SK-N-SH (cell line): Measurements from ENCODE around the gene GPAT2. TPM values are rescaled to one million over a fixed set of nuclear protein-coding genes. Genes with fewer than 3 reads are reported as not detected.
"Not testable (repeated sequence)": the region's sequence is repeated elsewhere in the genome, so short reads cannot be mapped to it uniquely, and the experiment has no call there.

Source experiments
- CTCF ChIA-PET: fragments of 300-600, 350-600 bp; formaldehyde crosslinking; extraction: SDS; loops from one replicate; lab custom pipeline; 2021; lab: Yijun Ruan, JAX
- POLR2A ChIA-PET: fragments of 350-600 bp; sonication (Branson Sonifier 250); formaldehyde crosslinking; extraction: SDS; loops from one replicate; lab custom pipeline; 2020; ENCODE audit warnings: antibody characterized with exemption, inconsistent platforms; lab: Yijun Ruan, JAX
- DNase-seq: peaks from one replicate; pipeline ENCODE4 v3.0.0; 2012
- H2AFZ ChIP-seq: fragments of 200-600 bp; sonication (generic); 2 replicates; pipeline ENCODE4 v1.8.1; 2016; ENCODE audit warnings: antibody characterized with exemption, mild to moderate bottlenecking, low read depth
- H3F3A ChIP-seq: fragments of 200-600 bp; sonication (generic); replicated peaks from 2 replicates; pipeline ENCODE3; 2016; ENCODE audit warnings: antibody characterized with exemption, mild to moderate bottlenecking; ENCODE audit not compliant: insufficient read depth
- H3K27ac ChIP-seq, 2 experiments: fragments of 200-500 bp in 1 of 2; fragments of 200-600 bp in 1 of 2; sonication (Bioruptor generic) in 1 of 2; sonication (generic), shearing (Covaris generic) in 1 of 2; 2 replicates each; pipeline versions ENCODE4 v1.5.1 to v1.6.1; 2014 to 2016; ENCODE audit warnings: low read depth in 2 of 2, inconsistent platforms in 1 of 2, low read length in 1 of 2, mild to moderate bottlenecking in 1 of 2, mixed read lengths in 1 of 2
- H3K27me3 ChIP-seq: fragments of 200-600 bp; sonication (generic), shearing (Covaris generic); 2 replicates; pipeline ENCODE4 v1.6.1; 2016; ENCODE audit warnings: mixed run types; ENCODE audit not compliant: insufficient read depth
- H3K36me3 ChIP-seq, 2 experiments: fragments of 200-500 bp in 1 of 2; fragments of 200-600 bp in 1 of 2; sonication (Bioruptor generic) in 1 of 2; sonication (generic) in 1 of 2; replicated peaks in 1 of 2; 2 replicates each; pipeline versions ENCODE3 to v1.5.1; 2014 to 2016; ENCODE audit warnings: low read length in 1 of 2, mild to moderate bottlenecking in 1 of 2; ENCODE audit not compliant: insufficient read depth in 2 of 2, control insufficient read depth in 1 of 2
- H3K4me1 ChIP-seq, 2 experiments: fragments of 200-500 bp in 1 of 2; fragments of 200-600 bp in 1 of 2; sonication (Bioruptor generic) in 1 of 2; sonication (generic), shearing (Covaris generic) in 1 of 2; 2 replicates each; pipeline versions ENCODE4 v1.5.1 to v1.6.1; 2014 to 2016; ENCODE audit warnings: low read depth in 1 of 2, low read length in 1 of 2, mixed run types in 1 of 2; ENCODE audit not compliant: insufficient read depth in 2 of 2, control insufficient read depth in 1 of 2
- H3K4me2 ChIP-seq: fragments of 200-600 bp; sonication (generic), shearing (Covaris generic); 2 replicates; pipeline ENCODE4 v1.6.1; 2017; ENCODE audit warnings: mixed run types
- H3K4me3 ChIP-seq, 2 experiments: fragments of 200-500 bp in 1 of 2; fragments of 200-600 bp in 1 of 2; sonication (Bioruptor generic) in 1 of 2; sonication (generic), shearing (Covaris generic) in 1 of 2; 2 replicates each; pipeline versions ENCODE4 v1.5.1 to v1.8.1; 2014 to 2016; ENCODE audit warnings: low read depth in 2 of 2, inconsistent platforms in 1 of 2, low read length in 1 of 2, mild to moderate bottlenecking in 1 of 2, mixed read lengths in 1 of 2, moderate library complexity in 1 of 2
- H3K79me2 ChIP-seq: fragments of 200-600 bp; sonication (generic); 2 replicates; pipeline ENCODE4 v1.8.1; 2017; ENCODE audit warnings: mild to moderate bottlenecking; ENCODE audit not compliant: insufficient read depth
- H3K9ac ChIP-seq: fragments of 200-600 bp; sonication (generic); 2 replicates; pipeline ENCODE4 v1.6.1; 2017; ENCODE audit warnings: mixed run types
- H3K9me2 ChIP-seq: fragments of 200-600 bp; sonication (generic); 2 replicates; pipeline ENCODE4 v1.6.1; 2017; ENCODE audit warnings: mixed run types
- H3K9me3 ChIP-seq: fragments of 200-600 bp; sonication (generic); 2 replicates; pipeline ENCODE4 v1.6.1; 2017; ENCODE audit warnings: mixed run types, mild to moderate bottlenecking, moderate library complexity
- H4K20me1 ChIP-seq: fragments of 200-600 bp; sonication (generic); 2 replicates; pipeline ENCODE4 v1.6.1; 2017; ENCODE audit warnings: mild to moderate bottlenecking, mixed run types; ENCODE audit not compliant: insufficient read depth
- RAD21 ChIP-seq: IDR thresholded peaks from 2 replicates; pipeline ENCODE4 v1.6.1; 2012; ENCODE audit warnings: mild to moderate bottlenecking, low read length
- WGBS: methylation state at CpG from one replicate; pipeline ENCODE4 v1.1.6; 2017; ENCODE audit warnings: low lambda C conversion rate; 5-methylcytosine and 5-hydroxymethylcytosine counted together
- polyA plus RNA-seq, 3 experiments: library from polyadenylated mRNA; depleted of rRNA; stranded (reverse); fragments of >200 nt; gene quantifications; 2 replicates each; pipeline ENCODE4 v1.2.3, GENCODE V29; 2012
- TF ChIP-seq, protein P1 (sequence below): fragments of 200-600 bp; sonication (generic); IDR thresholded peaks from 2 replicates; pipeline ENCODE4 v1.6.1; 2017; ENCODE audit warnings: antibody characterized with exemption, mild to moderate bottlenecking, moderate library complexity

GPAT2 gene
- polyA plus RNA-seq, 1 of the 3 experiments (the other 2 are of a cell fraction): not detected

GRCh38 chr2:96064760-96065159 lies 30.0 kb upstream of the GPAT2 start:
- H3K36me3 ChIP-seq, H3K4me2 ChIP-seq, H3K9ac ChIP-seq, H3F3A ChIP-seq, H3K4me1 ChIP-seq, POLR2A ChIA-PET, H3K27me3 ChIP-seq, H3K79me2 ChIP-seq, H3K9me3 ChIP-seq, H3K9me2 ChIP-seq, H2AFZ ChIP-seq, H3K27ac ChIP-seq, H4K20me1 ChIP-seq, DNase-seq, H3K4me3 ChIP-seq: not testable (repeated sequence)
- CTCF ChIA-PET: interaction anchor here (1.0 to 1.7 kb wide), 4 partner anchors 20 to 110 kb away, joined by 3 to 10 read pairs (median 5); no protein-coding TSS in a partner anchor

- DNase-seq, H3K27ac ChIP-seq, H3K9ac ChIP-seq, H3K79me2 ChIP-seq, H3K9me3 ChIP-seq, H4K20me1 ChIP-seq, H3K4me3 ChIP-seq, H3K9me2 ChIP-seq, POLR2A ChIA-PET, H3K4me2 ChIP-seq, CTCF ChIA-PET, H2AFZ ChIP-seq, H3K36me3 ChIP-seq, H3K4me1 ChIP-seq, H3F3A ChIP-seq, H3K27me3 ChIP-seq: not testable (repeated sequence)
- whole genome bisulfite sequencing: 100% methylated on average over 1 of the region's 3 CpGs
Observed at GRCh38 chr2:96064047-96064675, 29.4 kb upstream of the GPAT2 start.

DNA sequence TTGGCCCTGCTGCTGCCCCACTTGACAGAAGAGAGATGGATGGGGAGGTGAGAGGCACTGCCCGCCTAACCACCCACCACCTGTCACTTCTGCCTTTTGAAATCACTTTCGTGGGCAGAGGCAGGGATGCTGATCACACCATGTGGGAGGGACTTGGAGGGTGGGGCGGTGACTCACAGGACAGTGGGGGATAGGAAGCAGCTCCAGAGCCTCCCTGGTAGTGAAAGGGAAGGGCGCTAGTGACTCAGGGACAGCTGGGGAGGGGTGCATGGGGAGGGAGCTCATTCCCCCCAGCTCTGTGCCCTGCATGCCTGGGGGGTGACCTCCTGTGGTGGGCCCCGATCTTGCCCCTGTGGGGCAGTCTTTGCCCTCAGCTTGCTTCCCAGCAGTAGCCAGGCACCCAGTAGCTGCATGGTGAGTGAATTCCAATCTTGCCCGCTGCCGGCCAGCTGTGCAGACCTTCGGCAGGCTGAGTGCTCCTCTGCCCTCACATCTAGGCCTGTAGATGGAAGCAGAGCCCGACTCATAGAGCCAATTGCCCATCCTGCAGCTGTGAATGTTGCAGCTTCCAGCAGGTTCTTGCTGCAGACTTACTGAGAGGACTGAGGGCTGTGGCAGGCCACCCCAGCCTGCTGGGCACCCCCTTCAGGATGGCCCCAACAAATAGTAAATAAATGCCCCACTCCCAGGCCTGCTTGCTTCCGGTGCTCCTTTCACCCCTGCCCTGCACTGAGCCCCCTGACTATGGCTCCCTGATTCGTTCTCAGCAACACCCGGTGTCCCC lies 28.6 kb upstream of the GPAT2 start:
- H3K27me3 ChIP-seq, H3K4me3 ChIP-seq, H3K79me2 ChIP-seq, DNase-seq, H3K9ac ChIP-seq, H3K4me2 ChIP-seq, H3F3A ChIP-seq, H3K4me1 ChIP-seq, H3K27ac ChIP-seq, H2AFZ ChIP-seq, H3K9me2 ChIP-seq, H3K36me3 ChIP-seq, POLR2A ChIA-PET, H3K9me3 ChIP-seq, H4K20me1 ChIP-seq: not testable (repeated sequence)
- 67% methylated on average over 5 of the region's 12 CpGs for WGBS
- CTCF ChIA-PET: interaction anchor here (0.6 kb wide), 1 partner anchor 45 kb away, joined by 3 read pairs; no protein-coding TSS in a partner anchor
- TF ChIP-seq, protein P1, sequence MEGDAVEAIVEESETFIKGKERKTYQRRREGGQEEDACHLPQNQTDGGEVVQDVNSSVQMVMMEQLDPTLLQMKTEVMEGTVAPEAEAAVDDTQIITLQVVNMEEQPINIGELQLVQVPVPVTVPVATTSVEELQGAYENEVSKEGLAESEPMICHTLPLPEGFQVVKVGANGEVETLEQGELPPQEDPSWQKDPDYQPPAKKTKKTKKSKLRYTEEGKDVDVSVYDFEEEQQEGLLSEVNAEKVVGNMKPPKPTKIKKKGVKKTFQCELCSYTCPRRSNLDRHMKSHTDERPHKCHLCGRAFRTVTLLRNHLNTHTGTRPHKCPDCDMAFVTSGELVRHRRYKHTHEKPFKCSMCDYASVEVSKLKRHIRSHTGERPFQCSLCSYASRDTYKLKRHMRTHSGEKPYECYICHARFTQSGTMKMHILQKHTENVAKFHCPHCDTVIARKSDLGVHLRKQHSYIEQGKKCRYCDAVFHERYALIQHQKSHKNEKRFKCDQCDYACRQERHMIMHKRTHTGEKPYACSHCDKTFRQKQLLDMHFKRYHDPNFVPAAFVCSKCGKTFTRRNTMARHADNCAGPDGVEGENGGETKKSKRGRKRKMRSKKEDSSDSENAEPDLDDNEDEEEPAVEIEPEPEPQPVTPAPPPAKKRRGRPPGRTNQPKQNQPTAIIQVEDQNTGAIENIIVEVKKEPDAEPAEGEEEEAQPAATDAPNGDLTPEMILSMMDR: peak; percentile 41
- TF ChIP-seq RAD21: peak; percentile 50

GRCh38 chr2:96062483-96062882 lies 27.8 kb upstream of the GPAT2 start:
- H3K9me3 ChIP-seq, H3F3A ChIP-seq, H3K79me2 ChIP-seq, H3K4me2 ChIP-seq, CTCF ChIA-PET, H3K4me1 ChIP-seq, POLR2A ChIA-PET, DNase-seq, H4K20me1 ChIP-seq, H3K9ac ChIP-seq, H3K4me3 ChIP-seq, H3K27ac ChIP-seq, H2AFZ ChIP-seq, H3K9me2 ChIP-seq, H3K27me3 ChIP-seq, H3K36me3 ChIP-seq: not testable (repeated sequence)
- 62% methylated on average over 3 of the region's 5 CpGs for WGBS

DNA sequence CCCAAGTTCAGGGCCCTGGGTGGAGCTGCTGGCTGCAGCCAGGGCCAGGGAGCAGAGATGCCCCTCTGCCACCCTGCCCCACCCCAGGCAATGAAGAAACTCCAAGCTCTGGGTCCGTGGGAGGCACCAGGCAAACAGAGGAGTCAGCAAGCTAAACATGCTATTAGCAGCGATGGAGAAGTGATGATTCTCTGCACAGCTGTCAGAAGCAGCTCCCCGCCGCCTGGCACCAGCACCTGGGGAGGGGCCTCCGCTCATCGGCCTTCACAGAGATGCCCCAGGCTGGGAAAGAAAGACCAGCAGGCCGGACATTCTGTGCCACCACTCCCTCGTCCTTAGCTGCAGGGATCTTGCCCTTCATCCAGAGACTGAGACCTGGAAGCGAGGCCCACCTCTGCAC lies 27.2 kb upstream of the GPAT2 start:
- H3F3A ChIP-seq, H3K4me1 ChIP-seq, H3K9me3 ChIP-seq, H3K4me3 ChIP-seq, DNase-seq, H3K27me3 ChIP-seq, H3K79me2 ChIP-seq, H2AFZ ChIP-seq, H3K9me2 ChIP-seq, H3K4me2 ChIP-seq, H3K27ac ChIP-seq, CTCF ChIA-PET, H3K36me3 ChIP-seq, POLR2A ChIA-PET, H4K20me1 ChIP-seq, H3K9ac ChIP-seq: not testable (repeated sequence)
- 88% methylated on average over 8 of the region's 9 CpGs for WGBS
